Activated gamma-delta T cell (primary cell): ENCODE data around the gene MAPK10.
"Not testable (repeated sequence)": the region's sequence is repeated elsewhere in the genome, so short reads cannot be mapped to it uniquely, and the experiment has no call there.

ENCODE experiments used
- DNase-seq: peaks from one replicate; lab custom pipeline; 2025; lab: John Stamatoyannopoulos, UW

Gene MAPK10

DNA sequence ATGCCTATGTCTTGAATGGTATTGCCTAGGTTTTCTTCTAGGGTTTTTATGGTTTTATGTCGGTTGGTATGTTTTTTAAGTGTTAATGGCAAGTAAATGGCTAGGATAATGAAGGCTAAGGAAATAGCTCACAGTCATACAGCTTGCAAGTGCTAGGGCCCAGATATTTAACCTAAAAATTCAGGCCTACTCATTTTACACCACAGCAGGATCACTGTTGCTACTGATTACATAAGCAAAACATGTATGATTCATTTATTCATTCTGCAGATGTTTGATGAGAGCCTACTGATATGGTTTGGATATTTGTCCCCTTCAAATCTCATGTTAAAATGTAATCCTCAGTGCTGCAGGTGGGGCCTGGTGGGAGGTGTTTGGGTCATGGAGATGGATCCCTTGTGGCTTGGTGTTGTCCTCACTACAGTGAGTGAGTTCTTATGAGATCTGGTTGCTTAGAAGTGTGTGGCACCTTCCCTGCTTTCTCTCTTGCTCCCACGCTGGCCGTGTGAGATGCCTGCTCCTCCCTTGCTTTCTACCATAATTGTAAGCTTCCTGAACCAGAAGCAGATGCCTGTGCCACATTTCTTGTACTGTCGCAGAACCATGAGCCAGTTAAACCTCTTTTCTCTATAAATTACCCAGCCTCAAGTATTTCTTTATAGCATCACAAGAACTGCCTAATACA is 175.5 kb downstream of the MAPK10 start:
- no peak for DNase-seq

- no peak for DNase-seq
These were observed 178.3 kb downstream of the MAPK10 start for GRCh38 chr4:86181585-86181984.

DNA sequence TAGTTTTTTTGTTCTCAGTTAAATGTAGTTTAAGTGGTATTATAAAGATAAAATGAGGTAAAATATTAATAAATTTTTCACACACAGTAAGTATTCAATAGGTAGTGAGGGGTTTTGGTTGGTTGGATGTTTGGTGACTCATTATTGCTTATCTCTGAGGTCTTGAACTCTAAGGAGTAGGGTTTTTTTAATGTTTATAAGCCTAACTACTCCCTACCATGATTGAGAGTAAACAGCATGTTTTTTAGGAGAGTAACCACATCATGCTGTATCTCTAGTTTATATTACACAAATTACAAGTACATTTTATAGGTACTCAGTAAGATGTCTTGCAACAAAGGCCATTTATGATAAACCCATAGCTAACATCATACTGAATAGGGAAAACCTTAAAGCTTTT is 181.6 kb downstream of the MAPK10 start:
- no peak for DNase-seq

GRCh38 chr4:86174506-86174905 is 185.3 kb downstream of the MAPK10 start:
- DNase-seq = no peak

GRCh38 chr4:86168335-86168734 is 191.5 kb downstream of the MAPK10 start:
- DNase-seq = not testable (repeated sequence)

GRCh38 chr4:86160426-86160825 is 199.4 kb downstream of the MAPK10 start:
- DNase-seq = no peak

- DNase-seq = no peak
These were observed 200.6 kb downstream of the MAPK10 start for GRCh38 chr4:86159216-86159615.

DNA sequence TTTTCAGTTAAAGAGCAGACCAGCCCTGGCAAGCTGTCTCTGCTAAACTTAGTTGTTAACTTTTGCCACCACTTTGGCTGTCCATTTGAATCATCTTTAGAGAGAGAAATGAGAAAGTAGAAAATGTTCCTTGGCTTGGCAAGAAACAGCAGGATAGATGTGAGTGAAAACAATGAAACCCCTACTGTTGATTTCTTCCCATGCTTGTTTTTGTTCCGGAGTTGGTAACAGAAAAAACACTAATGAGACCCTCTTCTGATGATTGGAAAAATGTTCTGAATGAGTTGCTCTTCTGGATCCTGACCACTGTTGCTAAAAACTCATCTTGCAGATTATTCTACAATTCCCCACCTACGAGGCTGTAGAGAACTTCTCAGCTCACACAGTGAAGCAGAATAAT is 203.3 kb downstream of the MAPK10 start:
- no peak for DNase-seq

- no peak for DNase-seq
These were observed 204.1 kb downstream of the MAPK10 start for GRCh38 chr4:86155766-86156165.

- no peak for DNase-seq
These were observed 207.4 kb downstream of the MAPK10 start for GRCh38 chr4:86152454-86152853.

DNA sequence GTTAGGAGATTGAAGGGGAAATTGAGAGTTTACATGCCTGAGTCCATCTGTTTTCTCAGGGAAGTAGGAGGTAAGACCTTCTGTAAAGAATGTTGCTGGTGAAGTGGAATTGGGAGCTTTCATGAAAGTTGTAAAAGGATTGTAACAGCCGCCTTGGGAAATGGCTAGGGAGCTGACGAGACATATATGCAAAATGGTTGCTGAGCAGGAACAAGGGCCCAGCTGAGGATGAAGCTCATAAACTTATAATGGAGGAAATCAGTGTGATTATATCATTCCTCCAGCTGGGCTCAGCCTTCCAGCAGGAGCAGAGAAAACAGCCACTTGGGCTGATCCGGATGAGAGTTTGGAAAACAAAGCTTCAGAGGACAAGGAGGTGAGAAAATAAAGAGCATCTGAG is 208.7 kb downstream of the MAPK10 start:
- DNase-seq = no peak

DNA sequence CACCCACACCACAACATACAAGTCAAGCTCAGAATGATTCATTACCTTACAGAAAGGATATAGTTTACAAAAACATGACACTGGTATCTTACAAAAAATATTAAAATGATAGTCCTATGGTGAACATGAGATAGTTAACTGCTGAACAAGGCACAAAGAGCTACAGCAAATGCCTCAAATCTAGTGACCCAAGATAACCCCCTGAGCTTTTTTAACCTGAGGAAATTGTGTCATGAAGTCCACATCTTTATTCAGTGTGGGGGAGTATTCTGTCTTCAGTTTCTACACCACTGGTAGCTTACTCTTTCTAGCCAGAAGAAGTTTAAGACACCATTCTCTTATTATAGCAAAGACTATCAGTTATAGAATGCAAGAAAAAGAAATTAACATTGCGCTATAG is 218.7 kb downstream of the MAPK10 start:
- no peak for DNase-seq

- DNase-seq = no peak
These were observed 227.4 kb downstream of the MAPK10 start for GRCh38 chr4:86132468-86132867.

- no peak for DNase-seq
These were observed 228.4 kb downstream of the MAPK10 start for GRCh38 chr4:86131456-86131855.

DNA sequence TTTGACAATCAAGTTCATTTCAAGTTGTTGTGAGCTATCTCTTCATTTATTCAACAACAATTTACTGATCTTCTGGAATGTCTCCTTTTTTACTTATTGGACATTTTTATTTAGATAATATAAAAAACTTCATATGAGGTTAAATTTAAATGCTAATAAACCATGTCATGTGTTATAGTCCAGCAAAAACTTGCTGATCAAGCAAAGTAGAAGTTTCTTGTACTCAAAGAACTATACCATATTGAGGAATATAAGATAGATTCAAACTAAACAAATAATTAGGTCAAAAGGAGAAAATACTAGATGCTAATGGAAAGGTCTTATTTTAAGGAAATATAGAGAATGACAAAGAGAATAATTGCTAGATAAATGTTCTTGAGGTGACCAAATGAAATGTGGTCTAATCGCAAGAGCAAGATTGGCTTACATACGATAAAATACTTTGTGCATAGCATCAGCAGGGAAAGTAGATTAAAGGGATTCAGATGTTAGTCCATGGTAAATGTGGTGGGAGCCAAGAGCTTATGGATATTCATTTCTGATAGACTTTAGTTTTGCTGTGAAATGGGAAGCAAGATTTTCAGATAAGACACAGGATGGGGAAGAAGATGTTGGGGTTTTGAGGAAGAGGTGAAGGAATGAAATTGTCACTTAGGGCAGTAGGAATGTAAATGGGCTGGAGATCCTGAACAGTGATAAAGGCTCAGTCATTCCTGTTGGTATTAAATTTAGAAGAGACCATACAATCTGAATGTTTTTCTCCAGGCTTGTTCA is 229.5 kb downstream of the MAPK10 start:
- DNase-seq = no peak

DNA sequence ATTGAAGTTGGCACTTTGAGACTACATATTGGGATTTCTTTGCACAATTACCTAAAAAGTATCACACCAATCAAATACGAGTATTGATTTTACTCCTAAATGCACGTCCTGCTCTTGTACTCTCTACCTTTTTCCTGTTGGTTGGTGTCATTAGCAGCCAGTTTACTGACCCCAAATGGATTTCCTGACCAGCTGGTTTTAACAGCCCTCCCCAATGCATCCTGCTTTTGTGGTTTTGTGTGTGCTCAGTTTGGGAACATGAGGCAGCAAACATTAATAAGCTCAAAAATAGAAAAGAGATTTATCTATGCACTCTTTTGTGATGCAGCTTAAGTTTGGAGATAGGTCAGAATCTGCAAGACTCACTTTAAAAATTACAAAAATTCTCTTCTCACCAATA is 230.3 kb downstream of the MAPK10 start:
- no peak for DNase-seq

DNA sequence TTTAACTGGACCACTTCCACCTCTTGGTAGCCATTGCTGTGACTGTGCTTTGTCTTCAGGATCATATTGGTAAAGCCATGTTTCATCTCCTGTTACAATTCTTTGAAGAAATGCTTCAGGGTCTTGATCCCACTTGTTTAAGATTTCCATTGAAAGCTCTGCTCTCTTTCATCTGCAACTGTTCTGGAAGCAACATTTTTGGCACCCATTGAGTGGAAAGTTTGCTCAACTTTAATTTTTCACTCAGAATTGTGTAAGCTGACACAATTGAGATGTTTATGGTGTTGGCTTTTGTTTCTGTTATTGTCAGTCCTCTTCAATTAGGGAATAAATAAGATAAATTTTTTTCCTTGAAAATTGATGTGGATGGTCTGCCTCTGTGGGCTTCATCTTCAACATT is 237.4 kb downstream of the MAPK10 start:
- no peak for DNase-seq

DNA sequence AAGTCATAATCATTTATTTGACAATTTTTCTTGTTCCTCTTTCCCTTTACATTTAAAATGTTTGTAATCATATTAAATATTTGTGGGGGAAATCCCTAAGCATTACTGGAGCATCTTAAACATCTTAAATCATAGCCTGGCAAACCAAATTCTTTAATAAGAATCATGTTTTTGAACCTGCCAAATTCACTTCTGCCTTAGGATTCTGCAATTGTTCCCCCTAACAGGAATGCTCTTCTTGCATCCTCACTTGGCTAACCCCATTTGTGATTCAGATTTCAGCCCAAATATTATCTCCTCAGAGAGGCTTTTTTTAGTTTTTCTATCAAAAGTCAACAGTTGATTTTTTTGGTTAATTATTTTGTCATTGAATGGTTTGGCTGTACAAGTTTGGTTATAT is 241.1 kb downstream of the MAPK10 start:
- DNase-seq = no peak

- DNase-seq = no peak
These were observed 242.0 kb downstream of the MAPK10 start for GRCh38 chr4:86117705-86118302.

DNA sequence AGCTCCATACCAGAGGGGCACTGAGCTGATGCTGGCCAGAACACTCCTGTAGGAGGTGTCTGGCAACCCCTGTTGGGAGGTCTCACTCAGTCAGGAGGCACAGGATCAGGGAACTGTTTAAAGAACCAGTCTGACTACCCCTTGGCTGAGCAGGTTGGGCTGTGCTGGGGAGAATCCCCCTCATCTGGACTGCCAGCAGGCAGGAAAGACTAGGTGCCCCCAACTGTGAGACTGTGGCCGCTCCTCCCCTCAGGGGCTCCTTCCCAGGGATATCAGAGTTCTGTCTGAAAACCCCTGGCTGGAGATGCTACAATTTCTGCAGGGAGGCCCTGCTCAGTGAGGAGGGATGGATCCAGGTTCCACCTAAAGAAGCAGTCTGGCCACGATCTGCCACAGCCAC is 245.3 kb downstream of the MAPK10 start:
- DNase-seq = no peak

- DNase-seq = no peak
These were observed 251.0 kb downstream of the MAPK10 start for GRCh38 chr4:86108834-86109233.

- no peak for DNase-seq
These were observed 251.7 kb downstream of the MAPK10 start for GRCh38 chr4:86108137-86108536.

- DNase-seq = no peak
These were observed 252.7 kb downstream of the MAPK10 start for GRCh38 chr4:86107112-86107511.
